ENCODE results near the gene ABT1. TPM values are rescaled to one million over a fixed set of nuclear protein-coding genes. Genes with fewer than 3 reads are reported as not detected.

Gene ABT1
- total and polyA plus RNA-seq, 2 donors (not counting 1 experiment from before 2014, with no cell fraction given): 17.6 to 29.8 TPM

GRCh38 chr6:26576407-26576843, 20.3 kb upstream of the ABT1 start:
- ATAC-seq (ENCODE audit: low read depth) (no peak), DNase-seq (peak; percentile 28)
- TF ChIP-seq CTCF (IDR thresholded peaks at IDR 0.05) (no peak), EZH2 (IDR thresholded peaks at IDR 0.05; ENCODE audit: borderline replicate concordance, insufficient read depth, low read depth, low read length, poor library complexity, severe bottlenecking) (no peak)
- H3K4me3 ChIP-seq (ENCODE audit: control extremely low read depth in 1 of 5, extremely low read depth in 1 of 5, insufficient read depth in 1 of 5, low read depth in 2 of 5, low read length in 4 of 5): peak overlapping the region in 3 of 5 experiments; percentile 41 to 46 (median 43)
- H3K4me2 ChIP-seq (replicated peaks; ENCODE audit: low read depth, low read length, poor library complexity, severe bottlenecking): peak overlapping the region; percentile 66
- 47% methylated on average over 4 of the region's 7 CpGs for WGBS (ENCODE audit: insufficient coverage)
- H3K9me3 ChIP-seq (ENCODE audit: control extremely low read depth in 1 of 3, control insufficient read depth in 2 of 3, insufficient read depth in 1 of 3, low read length in 2 of 3): peaks cover 5 to 18% (median 14%) of the 10 kb centered on the region in 3 donors
- H3K27me3 ChIP-seq (replicated peaks in 1 of 4; ENCODE audit: control extremely low read depth in 1 of 4, control insufficient read depth in 3 of 4, insufficient read depth in 4 of 4, low read length in 3 of 4): peaks cover 0 to 15% (median 7%) of the 10 kb centered on the region in 4 experiments
- H2AFZ ChIP-seq (ENCODE audit: insufficient read depth, low read depth, low read length, poor library complexity, severe bottlenecking): no peak overlapping the region
- intact Hi-C loops (cut with micrococcal nuclease): no loop called here
- Mint-ChIP-seq H3K4me1 (peaks cover 27% of the 10 kb centered on the region), H3K27me3 (peaks cover 7% of the 10 kb centered on the region), H3K4me3 (peak overlapping the region; percentile 73), H3K27ac (no peak overlapping the region), H3K9me3 (ENCODE audit: insufficient read depth) (peaks cover 2% of the 10 kb centered on the region)
- POLR2A ChIA-PET: no interaction called here
- CTCF ChIA-PET: interaction anchor here (2.1 to 9.5 kb wide), 2 partner anchors 8 to 17 kb away, joined by 9 to 132 read pairs; no protein-coding TSS in a partner anchor
- no peak overlapping the region for H3K27ac ChIP-seq (ENCODE audit: low read length in 2 of 2)
- no peaks in the 10 kb centered on the region for H3K36me3 ChIP-seq (replicated peaks in 1 of 2; ENCODE audit: control extremely low read depth in 1 of 2, control insufficient read depth in 1 of 2, extremely low read depth in 1 of 2, insufficient read depth in 2 of 2, low read length in 1 of 2)
- peaks cover 23 to 24% of the 10 kb centered on the region in 2 donors for H3K4me1 ChIP-seq (ENCODE audit: control insufficient read depth in 2 of 2, insufficient read depth in 2 of 2, low read length in 2 of 2)
- no peaks in the 10 kb centered on the region for H3K79me2 ChIP-seq (ENCODE audit: control insufficient read depth, insufficient read depth, low read length)
- H4K20me1 ChIP-seq (ENCODE audit: control insufficient read depth, insufficient read depth, low read length, poor library complexity, severe bottlenecking): no peaks in the 10 kb centered on the region
- H3K9ac ChIP-seq (ENCODE audit: low read length): peak overlapping the region; percentile 33

DNA sequence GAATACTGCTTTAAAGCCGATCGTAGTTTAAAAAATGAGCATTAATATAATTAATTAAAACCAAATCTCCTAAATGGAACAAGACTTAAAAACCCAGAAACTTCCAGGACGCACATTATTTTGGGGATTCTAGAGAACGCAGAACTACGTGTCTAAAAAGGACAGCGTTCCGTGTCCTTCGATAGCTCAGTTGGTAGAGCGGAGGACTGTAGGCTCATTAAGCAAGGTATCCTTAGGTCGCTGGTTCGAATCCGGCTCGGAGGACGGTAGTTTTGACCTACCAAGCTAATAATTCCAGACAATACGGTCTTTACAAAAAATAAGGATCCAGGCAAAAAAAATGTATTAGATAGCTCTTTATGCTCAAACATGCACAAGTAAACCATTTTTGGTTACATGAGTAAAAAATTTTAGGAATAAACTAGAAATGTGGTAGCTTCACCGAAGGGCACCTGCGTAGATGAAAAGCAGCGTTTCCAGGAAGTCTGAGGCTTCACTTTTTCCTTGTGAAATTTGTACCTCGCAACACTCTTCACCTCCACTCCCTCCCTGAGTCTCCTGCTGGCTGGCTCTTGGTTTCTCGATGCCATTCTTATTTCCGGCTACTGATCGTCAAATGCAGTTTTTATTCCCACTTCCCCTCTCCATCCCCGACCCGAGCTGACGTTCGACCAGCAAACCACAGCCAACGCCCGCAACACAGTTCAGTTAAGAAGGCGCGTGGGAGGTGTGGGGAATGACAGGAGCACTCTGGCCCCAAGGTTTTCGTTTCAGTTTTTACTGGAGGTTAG, 19.6 kb upstream of the ABT1 start:
- Histone ChIP-seq H3K4me2 (replicated peaks; ENCODE audit: low read depth, low read length, poor library complexity, severe bottlenecking) (peak overlapping the region; percentile 66), H3K4me3 (ENCODE audit: control extremely low read depth in 1 of 5, extremely low read depth in 1 of 5, insufficient read depth in 1 of 5, low read depth in 2 of 5, low read length in 4 of 5) (peak overlapping the region; percentile 23 to 46 (median 41)), H3K9me3 (ENCODE audit: control extremely low read depth in 1 of 3, control insufficient read depth in 2 of 3, insufficient read depth in 1 of 3, low read length in 2 of 3) (peaks cover 7 to 18% (median 14%) of the 10 kb centered on the region in 3 donors), H3K27ac (ENCODE audit: low read length in 2 of 2) (no peak overlapping the region), H2AFZ (ENCODE audit: insufficient read depth, low read depth, low read length, poor library complexity, severe bottlenecking) (peak overlapping the region; percentile 62), H3K79me2 (ENCODE audit: control insufficient read depth, insufficient read depth, low read length) (no peaks in the 10 kb centered on the region), H3K9ac (ENCODE audit: low read length) (peak overlapping the region; percentile 33), H3K4me1 (ENCODE audit: control insufficient read depth in 2 of 2, insufficient read depth in 2 of 2, low read length in 2 of 2) (peaks cover 18% of the 10 kb centered on the region in 2 donors), H4K20me1 (ENCODE audit: control insufficient read depth, insufficient read depth, low read length, poor library complexity, severe bottlenecking) (no peaks in the 10 kb centered on the region), H3K27me3 (replicated peaks in 1 of 4; ENCODE audit: control extremely low read depth in 1 of 4, control insufficient read depth in 3 of 4, insufficient read depth in 4 of 4, low read length in 3 of 4) (peaks cover 0 to 17% (median 8%) of the 10 kb centered on the region in 4 experiments), H3K36me3 (replicated peaks in 1 of 2; ENCODE audit: control extremely low read depth in 1 of 2, control insufficient read depth in 1 of 2, extremely low read depth in 1 of 2, insufficient read depth in 2 of 2, low read length in 1 of 2) (no peaks in the 10 kb centered on the region)
- WGBS (ENCODE audit: insufficient coverage): 5% methylated on average over 14 of the region's 31 CpGs
- ChIA-PET CTCF (interaction anchor here (0.7 to 9.5 kb wide), 4 partner anchors 9 to 247 kb away, joined by 3 to 132 read pairs (median 6); no protein-coding TSS in a partner anchor), POLR2A (no interaction called here)
- peaks cover 11% of the 10 kb centered on the region for H3K27me3 Mint-ChIP-seq
- intact Hi-C loops (cut with micrococcal nuclease): no loop called here
- peaks cover 20% of the 10 kb centered on the region for H3K4me1 Mint-ChIP-seq
- peak; percentile 40 for ATAC-seq (ENCODE audit: low read depth)
- H3K27ac Mint-ChIP-seq: peak overlapping the region; percentile 78
- TF ChIP-seq EZH2 (IDR thresholded peaks at IDR 0.05; ENCODE audit: borderline replicate concordance, insufficient read depth, low read depth, low read length, poor library complexity, severe bottlenecking): no peak
- no peak for TF ChIP-seq CTCF (IDR thresholded peaks at IDR 0.05)
- DNase-seq: peak; percentile 71
- peak overlapping the region; percentile 73 for H3K4me3 Mint-ChIP-seq
- H3K9me3 Mint-ChIP-seq (ENCODE audit: insufficient read depth): peaks cover 2% of the 10 kb centered on the region

Data from B cell (primary cell).